K562 (cell line): ENCODE results near the gene LSM4. TPM values are rescaled to one million over a fixed set of nuclear protein-coding genes. Genes with fewer than 3 reads are reported as not detected.

Experiments
- ATAC-seq: fragments of 200-7000 bp; cut with Tn5 transposase; 3 replicates; pipeline ENCODE4 v1.9.1; 2020; ENCODE audit warnings: moderate library complexity
- BruUV-seq: library from RNA; stranded (reverse); fragments of 400-500 nt; replicated peaks from 2 replicates; lab custom pipeline; 2021; lab: Mats Ljungman, UMichigan
- CTCF ChIA-PET: fragments of 300-600 bp; formaldehyde crosslinking; extraction: SDS; loops from one replicate; lab custom pipeline; 2021; ENCODE audit warnings: low intra/inter-chr PET ratio; lab: Yijun Ruan, JAX
- POLR2A ChIA-PET: fragments of 300-600, 350-650 bp; sonication (Branson Sonifier 250); formaldehyde crosslinking; extraction: SDS; loops from one replicate; lab custom pipeline; 2021; ENCODE audit warnings: antibody characterized with exemption, inconsistent platforms; lab: Yijun Ruan, JAX
- DNase-seq, 4 experiments: peaks; one replicate each; pipeline versions ENCODE4 v3.0.0 to v3.0.0-alpha.2; 2011 to 2018; ENCODE audit warnings: low spot score in 3 of 4, mixed read lengths in 3 of 4; ENCODE audit errors: extremely low read depth in 1 of 4
- FAIRE-seq: peaks from 2 replicates; lab custom pipeline; 2011; peaks lifted over from hg19 to GRCh38; lab: Jason Lieb, UNC
- H2AFZ ChIP-seq: 2 replicates; pipeline ENCODE4 v1.6.0; 2011; ENCODE audit warnings: low read depth, low read length, control low read depth, inconsistent platforms
- H3K27ac ChIP-seq: fragments of 200-600 bp; 3 replicates; pipeline ENCODE4 v1.8.0; 2011; ENCODE audit warnings: low read depth, mild to moderate bottlenecking, control low read depth, inconsistent platforms, low read length, moderate library complexity, mixed read lengths; ENCODE audit errors: extremely low read depth
- H3K27me3 ChIP-seq, 2 experiments: fragments of 300-600 bp in 1 of 2; 2 replicates in 1 of 2; 3 replicates in 1 of 2; pipeline versions ENCODE4 v1.6.0 to v1.8.0; 2011; ENCODE audit warnings: inconsistent platforms in 2 of 2, low read length in 2 of 2, mild to moderate bottlenecking in 1 of 2, mixed read lengths in 1 of 2, moderate library complexity in 1 of 2; ENCODE audit not compliant: control insufficient read depth in 2 of 2, insufficient read depth in 2 of 2
- H3K36me3 ChIP-seq: fragments of 300-600 bp; 3 replicates; pipeline ENCODE4 v1.8.0; 2011; ENCODE audit warnings: mild to moderate bottlenecking, low read length, inconsistent platforms; ENCODE audit not compliant: control insufficient read depth, insufficient read depth
- H3K4me1 ChIP-seq, 2 experiments: fragments of 200-600 bp in 1 of 2; replicated peaks in 1 of 2; 2 replicates in 1 of 2; 3 replicates in 1 of 2; pipeline versions ENCODE4 v1.5.1 to v1.8.0; 2011; ENCODE audit warnings: inconsistent platforms in 2 of 2, low read length in 2 of 2, mild to moderate bottlenecking in 1 of 2, mixed read lengths in 1 of 2, moderate library complexity in 1 of 2; ENCODE audit not compliant: control insufficient read depth in 2 of 2, insufficient read depth in 2 of 2
- H3K4me2 ChIP-seq: 2 replicates; pipeline ENCODE4 v1.6.1; 2011; ENCODE audit warnings: low read length, control low read depth, inconsistent platforms, mixed read lengths; ENCODE audit not compliant: insufficient read depth
- H3K4me3 ChIP-seq: fragments of 200-600 bp; sonication (generic), shearing (Covaris generic); 2 replicates; pipeline ENCODE4 v1.5.1; 2016; ENCODE audit warnings: control low read depth, inconsistent platforms
- H3K79me2 ChIP-seq: fragments of 200-600 bp; 3 replicates; pipeline ENCODE4 v1.8.0; 2011; ENCODE audit warnings: low read length, inconsistent platforms; ENCODE audit not compliant: control insufficient read depth, insufficient read depth
- H3K9ac ChIP-seq, 2 experiments: 2 replicates each; pipeline versions ENCODE4 v1.6.0 to v1.6.1; 2011; ENCODE audit warnings: low read depth in 2 of 2, low read length in 2 of 2, control low read depth in 1 of 2, inconsistent platforms in 1 of 2, mild to moderate bottlenecking in 1 of 2, mixed read lengths in 1 of 2; ENCODE audit not compliant: insufficient read depth in 1 of 2
- H3K9me1 ChIP-seq: one replicate; pipeline ENCODE4 v1.6.0; 2011; ENCODE audit warnings: inconsistent platforms, mild to moderate bottlenecking, low read length, moderate library complexity; ENCODE audit not compliant: control insufficient read depth, insufficient read depth
- H3K9me3 ChIP-seq: replicated peaks from 2 replicates; pipeline ENCODE4 v1.5.1; 2011; ENCODE audit warnings: low read depth, low read length, inconsistent platforms; ENCODE audit not compliant: control insufficient read depth, insufficient read depth
- H4K20me1 ChIP-seq: replicated peaks from 2 replicates; pipeline ENCODE4 v1.6.1; 2011; ENCODE audit warnings: low read length, inconsistent platforms, mixed read lengths; ENCODE audit not compliant: control insufficient read depth, insufficient read depth
- DLX4 ChIP-seq: fragments of 250-450 bp; sonication (Bioruptor Pico); IDR thresholded peaks from 2 replicates; pipeline ENCODE4 v1.6.1; 2021; ENCODE audit warnings: mild to moderate bottlenecking
- FOXA1 ChIP-seq: fragments of 450-650 bp; IDR thresholded peaks from 2 replicates; pipeline ENCODE4 v1.6.1; 2016; ENCODE audit warnings: mild to moderate bottlenecking, borderline replicate concordance
- L3MBTL2 ChIP-seq: fragments of 450-650 bp; IDR thresholded peaks from 2 replicates; pipeline ENCODE4 v1.6.1; 2016; ENCODE audit warnings: mild to moderate bottlenecking, moderate library complexity
- NR3C1 ChIP-seq: sonication (generic); formaldehyde crosslinking; IDR thresholded peaks from 2 replicates; pipeline ENCODE4 v1.8.1; 2022; ENCODE audit warnings: missing genetic modification reagents
- PRDM10 ChIP-seq: fragments of 450-650 bp; IDR thresholded peaks from 2 replicates; pipeline ENCODE4 v1.6.1; 2018; ENCODE audit not compliant: partially characterized antibody
- ZBTB7A ChIP-seq: IDR thresholded peaks from 2 replicates; pipeline ENCODE4 v1.6.1; 2011; ENCODE audit warnings: low read depth, mild to moderate bottlenecking, low read length, moderate library complexity, borderline replicate concordance; ENCODE audit not compliant: control insufficient read depth
- WGBS: fragments of 100-300 bp; shearing (Covaris generic); methylation state at CpG from one replicate; pipeline ENCODE4 v1.1.6; 2016; ENCODE audit warnings: low coverage, mixed read lengths; ENCODE audit not compliant: insufficient coverage; ENCODE audit errors: missing lambda C conversion rate; 5-methylcytosine and 5-hydroxymethylcytosine counted together
- in situ Hi-C: fragments of 300-500 bp; cut with MboI; formaldehyde crosslinking; loops from 4 replicates; pipeline ENCODE4 v1.15.0; 2018; ENCODE audit warnings: inconsistent platforms, mixed read lengths
- intact Hi-C: fragments of 100-400 bp; cut with micrococcal nuclease; formaldehyde crosslinking; loops from 2 replicates; pipeline ENCODE4 v1.14.2; 2022
- polyA plus RNA-seq, 8 experiments: library from polyadenylated mRNA; depleted of rRNA in 4 of 8; stranded (reverse) in 5 of 8; unstranded in 3 of 8; fragments of >200 nt; fragmentation: Nextera tagmentation in 2 of 8; fragmentation: Illumina TruSeq in 1 of 8; extraction: Ambion mirVana in 2 of 8; extraction: Trizol in 1 of 8; gene quantifications; 2 replicates each; pipeline versions ENCODE4 v1.2.1 to v1.2.3, GENCODE V29; 2011 to 2014; ENCODE audit warnings: inconsistent platforms in 1 of 8, missing spikeins in 1 of 8
- total RNA-seq, 7 experiments: library from RNA; depleted of rRNA in 6 of 7; stranded (reverse); fragments of >200 nt in 6 of 7; fragmentation: Illumina TruSeq in 2 of 7; extraction: Trizol in 2 of 7; gene quantifications; 2 replicates each; pipeline versions ENCODE4 v1.2.1 to v1.2.3, GENCODE V29; 2011 to 2021; ENCODE audit warnings: low replicate concordance in 1 of 7

LSM4 gene
- total and polyA plus RNA-seq, 9 of the 15 experiments (the other 6 are each of a cell fraction or from before 2014, with no cell fraction given): 11.9 to 763 (median 202) TPM

- CTCF ChIA-PET: no interaction called here
- WGBS: 56% methylated on average over 11 of the region's 12 CpGs
- no peak overlapping the region; the same call in 1 of the 2 replicates for H3K4me2 ChIP-seq
- H3K9me1 ChIP-seq: no peaks in the 10 kb centered on the region
- peak overlapping the region; percentile 83 to 98; a peak in 3 of 4 replicates for H3K9ac ChIP-seq
- TF ChIP-seq ZBTB7A (0 out of 2 replicates have a peak, but pooled peaks have one; percentile 11), PRDM10 (peak; percentile 16), FOXA1 (no peak), NR3C1 (CRISPR knock-in tag) (no peak), DLX4 (no peak), L3MBTL2 (peak; percentile 46; the same call in 1 of the 2 replicates)
- H3K4me3 ChIP-seq: no peak overlapping the region
- in situ Hi-C loops: no loop called here
- H2AFZ ChIP-seq: peak overlapping the region; percentile 72
- H3K9me3 ChIP-seq: no peaks in the 10 kb centered on the region
- FAIRE-seq (no peak), DNase-seq (no peak), ATAC-seq (no peak)
- peaks cover 19% of the 10 kb centered on the region; the same call in 2 of the 3 replicates for H3K79me2 ChIP-seq
- intact Hi-C loops: no loop called here
- POLR2A ChIA-PET: interaction anchor here (0.6 to 1.4 kb wide), 3 partner anchors 9 to 100 kb away, joined by 3 to 8 read pairs (median 4); partner anchors contain the start of gene JUND
- H3K27me3 ChIP-seq: no peaks in the 10 kb centered on the region
- H3K27ac ChIP-seq: peak overlapping the region; percentile 69
- BruUV-seq: no TSS peak
- H3K4me1 ChIP-seq: peaks cover 32 to 69% of the 10 kb centered on the region in 2 experiments
- H4K20me1 ChIP-seq: no peaks in the 10 kb centered on the region
- H3K36me3 ChIP-seq: no peaks in the 10 kb centered on the region
These were observed 33.2 kb downstream of the LSM4 start for GRCh38 chr19:18289471-18290301.
